B cell (primary cell): ENCODE results near the gene CMYA5. TPM values are rescaled to one million over a fixed set of nuclear protein-coding genes. Genes with fewer than 3 reads are reported as not detected.

Source experiments
- ATAC-seq: fragments of 200-7000 bp; cut with Tn5 transposase; one replicate; pipeline ENCODE4 v1.10.0; 2021; ENCODE audit warnings: low read depth, mild to moderate bottlenecking, moderate number of reproducible peaks, moderate library complexity
- CTCF ChIA-PET: fragments of 350-600 bp; sonication (Branson Sonifier 250); formaldehyde crosslinking; loops from one replicate; lab custom pipeline; 2021; ENCODE audit warnings: antibody characterized with exemption, inconsistent platforms; lab: Charles Lee
- POLR2A ChIA-PET: fragments of 350-600 bp; sonication (Branson Sonifier 250); formaldehyde crosslinking; loops from one replicate; lab custom pipeline; 2021; ENCODE audit warnings: antibody characterized with exemption; lab: Charles Lee
- DNase-seq: peaks from one replicate; pipeline ENCODE4 v3.0.0; 2013
- H2AFZ ChIP-seq: 2 replicates; pipeline ENCODE4 v1.6.1; 2012; ENCODE audit warnings: mild to moderate bottlenecking, low read depth, low read length; ENCODE audit not compliant: insufficient read depth, poor library complexity, severe bottlenecking
- H3K27ac ChIP-seq, 2 donors: 1 replicate in 1 of 2; 2 replicates in 1 of 2; pipeline ENCODE4 v1.5.1; 2012 to 2013; ENCODE audit warnings: low read length in 2 of 2, mild to moderate bottlenecking in 2 of 2, moderate library complexity in 1 of 2
- H3K27me3 ChIP-seq, 4 experiments: fragments of 200-600 bp in 1 of 4; sonication (generic) in 1 of 4; replicated peaks in 1 of 4; 1 replicate in 2 of 4; 2 replicates in 2 of 4; pipeline versions ENCODE4 v1.6.1 to v1.7.0; 2013 to 2016; ENCODE audit warnings: low read length in 3 of 4, mild to moderate bottlenecking in 2 of 4, mixed read lengths in 1 of 4, moderate library complexity in 1 of 4; ENCODE audit not compliant: insufficient read depth in 4 of 4, control insufficient read depth in 3 of 4; ENCODE audit errors: control extremely low read depth in 1 of 4
- H3K36me3 ChIP-seq, 2 experiments: replicated peaks in 1 of 2; 1 replicate in 1 of 2; 2 replicates in 1 of 2; pipeline versions ENCODE4 v1.6.1 to v1.7.1; 2013; ENCODE audit warnings: low read length in 1 of 2; ENCODE audit not compliant: insufficient read depth in 2 of 2, control insufficient read depth in 1 of 2; ENCODE audit errors: control extremely low read depth in 1 of 2, extremely low read depth in 1 of 2
- H3K4me1 ChIP-seq, 2 donors: fragments of 200-600 bp in 1 of 2; sonication (generic) in 1 of 2; 1 replicate in 1 of 2; 2 replicates in 1 of 2; pipeline versions ENCODE4 v1.5.1 to v1.6.1; 2013 to 2017; ENCODE audit warnings: low read length in 2 of 2; ENCODE audit not compliant: control insufficient read depth in 2 of 2, insufficient read depth in 2 of 2
- H3K4me2 ChIP-seq: replicated peaks from 2 replicates; pipeline ENCODE3; 2012; ENCODE audit warnings: mild to moderate bottlenecking, low read depth, low read length; ENCODE audit not compliant: poor library complexity, severe bottlenecking
- H3K4me3 ChIP-seq, 5 experiments: fragments of 200-600 bp in 1 of 5; sonication (generic) in 1 of 5; 1 replicate in 3 of 5; 2 replicates in 2 of 5; pipeline versions ENCODE4 v1.5.1 to v1.7.0; 2011 to 2016; ENCODE audit warnings: low read length in 4 of 5, mild to moderate bottlenecking in 4 of 5, low read depth in 2 of 5, control low read depth in 1 of 5, moderate library complexity in 1 of 5; ENCODE audit not compliant: insufficient read depth in 1 of 5; ENCODE audit errors: control extremely low read depth in 1 of 5, extremely low read depth in 1 of 5
- H3K79me2 ChIP-seq: fragments of 200-600 bp; sonication (generic); one replicate; pipeline ENCODE4 v1.6.0; 2016; ENCODE audit warnings: low read length; ENCODE audit not compliant: control insufficient read depth, insufficient read depth
- H3K9ac ChIP-seq: fragments of 200-600 bp; sonication (generic); 2 replicates; pipeline ENCODE4 v1.6.1; 2017; ENCODE audit warnings: mild to moderate bottlenecking, low read length, moderate library complexity
- H3K9me3 ChIP-seq, 3 donors: one replicate each; pipeline versions ENCODE4 v1.6.1 to v1.7.1; 2013; ENCODE audit warnings: low read length in 2 of 3; ENCODE audit not compliant: control insufficient read depth in 2 of 3, insufficient read depth in 1 of 3; ENCODE audit errors: control extremely low read depth in 1 of 3
- H4K20me1 ChIP-seq: 2 replicates; pipeline ENCODE4 v1.6.0; 2012; ENCODE audit warnings: mild to moderate bottlenecking, low read length; ENCODE audit not compliant: insufficient read depth, control insufficient read depth, poor library complexity, severe bottlenecking
- H3K27ac Mint-ChIP-seq: one replicate; pipeline ENCODE4 v1.8.0; 2021; ENCODE audit warnings: mixed read lengths
- H3K27me3 Mint-ChIP-seq: one replicate; pipeline ENCODE4 v1.8.0; 2021; ENCODE audit warnings: mixed read lengths
- H3K4me1 Mint-ChIP-seq: one replicate; pipeline ENCODE4 v1.8.0; 2021; ENCODE audit warnings: mixed read lengths
- H3K4me3 Mint-ChIP-seq: one replicate; pipeline ENCODE4 v1.8.0; 2021; ENCODE audit warnings: mixed read lengths
- H3K9me3 Mint-ChIP-seq: one replicate; pipeline ENCODE4 v1.8.0; 2022; ENCODE audit warnings: mixed read lengths; ENCODE audit not compliant: insufficient read depth
- EZH2 ChIP-seq: IDR thresholded peaks from 2 replicates; pipeline ENCODE4 v1.6.1; 2012; ENCODE audit warnings: borderline replicate concordance, low read depth, mild to moderate bottlenecking, moderate library complexity, low read length; ENCODE audit not compliant: insufficient read depth, poor library complexity, severe bottlenecking
- WGBS: methylation state at CpG from one replicate; pipeline ENCODE4 v1.1.5; 2013; ENCODE audit warnings: missing lambda C conversion rate; ENCODE audit not compliant: insufficient coverage; 5-methylcytosine and 5-hydroxymethylcytosine counted together
- intact Hi-C: fragments of 100-400 bp; cut with micrococcal nuclease; formaldehyde crosslinking; loops from one replicate; pipeline ENCODE4 v1.10.0; 2022
- polyA plus RNA-seq: library from polyadenylated mRNA; depleted of rRNA; stranded (reverse); fragments of >200 nt; gene quantifications from 2 replicates; pipeline ENCODE4 v1.2.3, GENCODE V29; 2012
- total RNA-seq, 2 donors: library from RNA; stranded (reverse); fragments of 120-200 nt in 1 of 2; gene quantifications; 1 replicate in 1 of 2; 2 replicates in 1 of 2; pipeline versions ENCODE4 v1.2.3 to v1.2.4, GENCODE V29; 2013 to 2022
- TF ChIP-seq, protein P1 (sequence below): fragments of 200-600 bp; IDR thresholded peaks from one replicate; pipeline ENCODE4 v1.8.0; 2022; ENCODE audit warnings: antibody characterized with exemption, mild to moderate bottlenecking

CMYA5 gene
- total and polyA plus RNA-seq, 2 donors (not counting 1 experiment from before 2014, with no cell fraction given) = 0.01 to 0.25 TPM

DNA sequence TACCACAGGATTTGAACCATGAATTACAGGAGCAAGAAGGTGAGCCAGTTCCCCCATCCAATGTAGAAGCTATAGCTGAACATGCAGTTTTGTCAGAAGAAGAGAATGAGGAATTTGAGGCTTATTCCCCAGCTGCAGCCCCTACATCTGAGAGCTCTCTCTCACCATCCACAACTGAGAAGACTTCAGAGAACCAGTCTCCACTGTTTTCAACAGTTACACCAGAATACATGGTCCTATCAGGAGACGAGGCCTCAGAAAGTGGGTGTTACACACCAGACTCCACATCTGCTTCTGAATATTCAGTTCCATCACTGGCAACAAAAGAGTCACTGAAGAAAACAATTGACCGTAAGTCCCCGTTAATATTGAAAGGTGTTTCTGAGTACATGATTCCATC, 40.9 kb downstream of the CMYA5 start:
- no peaks in the 10 kb centered on the region for H3K9me3 Mint-ChIP-seq
- CTCF ChIA-PET = no interaction called here

DNA sequence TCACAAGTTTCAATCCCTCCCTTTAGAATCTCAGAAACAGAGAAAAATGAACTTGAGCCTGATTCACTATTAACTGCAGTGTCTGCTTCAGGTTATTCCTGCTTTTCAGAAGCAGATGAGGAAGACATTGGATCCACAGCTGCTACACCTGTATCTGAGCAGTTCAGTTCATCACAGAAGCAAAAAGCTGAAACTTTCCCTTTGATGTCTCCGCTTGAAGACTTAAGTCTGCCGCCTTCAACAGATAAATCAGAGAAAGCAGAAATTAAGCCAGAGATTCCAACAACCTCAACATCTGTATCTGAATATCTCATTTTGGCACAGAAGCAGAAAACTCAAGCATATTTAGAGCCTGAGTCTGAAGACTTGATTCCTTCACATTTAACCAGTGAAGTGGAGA, 42.1 kb downstream of the CMYA5 start:
- no peaks in the 10 kb centered on the region for H3K4me1 ChIP-seq
- H3K9me3 Mint-ChIP-seq = no peaks in the 10 kb centered on the region
- H3K4me3 Mint-ChIP-seq = no peak overlapping the region
- no peaks in the 10 kb centered on the region for H4K20me1 ChIP-seq
- H3K4me2 ChIP-seq = no peak overlapping the region
- POLR2A ChIA-PET = no interaction called here
- no peak for ATAC-seq
- no peak overlapping the region for H3K4me3 ChIP-seq
- peaks cover 0 to 23% (median 4%) of the 10 kb centered on the region in 4 experiments for H3K27me3 ChIP-seq
- no peak overlapping the region for H3K9ac ChIP-seq
- CTCF ChIA-PET = interaction anchor here (0.5 kb wide), 1 partner anchor 601 kb away, joined by 4 read pairs; no protein-coding TSS in a partner anchor
- no peak overlapping the region for H3K27ac Mint-ChIP-seq
- no peaks in the 10 kb centered on the region for H3K9me3 ChIP-seq
- H3K27me3 Mint-ChIP-seq = peaks cover 49% of the 10 kb centered on the region
- TF ChIP-seq, protein P1, sequence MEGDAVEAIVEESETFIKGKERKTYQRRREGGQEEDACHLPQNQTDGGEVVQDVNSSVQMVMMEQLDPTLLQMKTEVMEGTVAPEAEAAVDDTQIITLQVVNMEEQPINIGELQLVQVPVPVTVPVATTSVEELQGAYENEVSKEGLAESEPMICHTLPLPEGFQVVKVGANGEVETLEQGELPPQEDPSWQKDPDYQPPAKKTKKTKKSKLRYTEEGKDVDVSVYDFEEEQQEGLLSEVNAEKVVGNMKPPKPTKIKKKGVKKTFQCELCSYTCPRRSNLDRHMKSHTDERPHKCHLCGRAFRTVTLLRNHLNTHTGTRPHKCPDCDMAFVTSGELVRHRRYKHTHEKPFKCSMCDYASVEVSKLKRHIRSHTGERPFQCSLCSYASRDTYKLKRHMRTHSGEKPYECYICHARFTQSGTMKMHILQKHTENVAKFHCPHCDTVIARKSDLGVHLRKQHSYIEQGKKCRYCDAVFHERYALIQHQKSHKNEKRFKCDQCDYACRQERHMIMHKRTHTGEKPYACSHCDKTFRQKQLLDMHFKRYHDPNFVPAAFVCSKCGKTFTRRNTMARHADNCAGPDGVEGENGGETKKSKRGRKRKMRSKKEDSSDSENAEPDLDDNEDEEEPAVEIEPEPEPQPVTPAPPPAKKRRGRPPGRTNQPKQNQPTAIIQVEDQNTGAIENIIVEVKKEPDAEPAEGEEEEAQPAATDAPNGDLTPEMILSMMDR = no peak
- TF ChIP-seq EZH2 = no peak
- intact Hi-C loops = no loop called here
- no peaks in the 10 kb centered on the region for H3K36me3 ChIP-seq
- WGBS = 100% methylated on average over 2 of the region's 2 CpGs
- no peaks in the 10 kb centered on the region for H3K79me2 ChIP-seq
- H3K27ac ChIP-seq = no peak overlapping the region
- H3K4me1 Mint-ChIP-seq = no peaks in the 10 kb centered on the region
- no peak for DNase-seq
- H2AFZ ChIP-seq = no peak overlapping the region

More for the DNA sequence above, 40.9 kb downstream of the CMYA5 start:
- H3K27me3 Mint-ChIP-seq = peaks cover 48% of the 10 kb centered on the region
- intact Hi-C loops = no loop called here
- Histone ChIP-seq H3K79me2 (no peaks in the 10 kb centered on the region), H3K36me3 (no peaks in the 10 kb centered on the region), H3K4me2 (no peak overlapping the region), H2AFZ (no peak overlapping the region), H4K20me1 (no peaks in the 10 kb centered on the region), H3K4me1 (no peaks in the 10 kb centered on the region), H3K9me3 (no peaks in the 10 kb centered on the region), H3K27ac (no peak overlapping the region), H3K9ac (no peak overlapping the region), H3K4me3 (no peak overlapping the region), H3K27me3 (peaks cover 0 to 23% (median 4%) of the 10 kb centered on the region in 4 experiments)
- H3K4me1 Mint-ChIP-seq = no peaks in the 10 kb centered on the region
- no peak for ATAC-seq
- H3K4me3 Mint-ChIP-seq = no peak overlapping the region
- WGBS = 86% methylated on average over 1 of the region's 3 CpGs
- H3K27ac Mint-ChIP-seq = no peak overlapping the region
- TF ChIP-seq, protein P1 = no peak
- no peak for TF ChIP-seq EZH2
- no peak for DNase-seq
- POLR2A ChIA-PET = no interaction called here
